Skeletal muscle tissue (tissue), 4 donors: ENCODE measurements around the gene IL15RA. TPM values are rescaled to one million over a fixed set of nuclear protein-coding genes. Genes with fewer than 3 reads are reported as not detected.

Source experiments
- H3K27ac ChIP-seq: one replicate; pipeline ENCODE4 v1.7.0; 2013; ENCODE audit warnings: mild to moderate bottlenecking, low read depth, low read length, inconsistent platforms
- H3K27me3 ChIP-seq, 3 donors: one replicate each; pipeline ENCODE4 v1.7.0; 2013; ENCODE audit warnings: low read length in 3 of 3; ENCODE audit not compliant: control insufficient read depth in 3 of 3, insufficient read depth in 3 of 3
- H3K36me3 ChIP-seq, 3 donors: one replicate each; pipeline ENCODE4 v1.7.0; 2013; ENCODE audit warnings: low read length in 3 of 3; ENCODE audit not compliant: control insufficient read depth in 3 of 3, insufficient read depth in 3 of 3
- H3K4me1 ChIP-seq, 3 donors: one replicate each; pipeline ENCODE4 v1.7.0; 2013; ENCODE audit warnings: low read length in 3 of 3, mild to moderate bottlenecking in 3 of 3; ENCODE audit not compliant: control insufficient read depth in 3 of 3, insufficient read depth in 3 of 3
- H3K4me3 ChIP-seq, 3 donors: one replicate each; pipeline ENCODE4 v1.7.0; 2013; ENCODE audit warnings: low read length in 3 of 3
- H3K9ac ChIP-seq, 3 donors: one replicate each; pipeline ENCODE4 v1.7.0; 2013; ENCODE audit warnings: low read length in 3 of 3, mild to moderate bottlenecking in 3 of 3, moderate library complexity in 2 of 3, low read depth in 1 of 3
- H3K9me3 ChIP-seq, 3 donors: one replicate each; pipeline ENCODE4 v1.7.0; 2013; ENCODE audit warnings: low read length in 3 of 3; ENCODE audit not compliant: control insufficient read depth in 3 of 3
- total RNA-seq: library from RNA; depleted of rRNA; stranded (reverse); fragments of >200 nt; gene quantifications from one replicate; pipeline ENCODE4 v1.2.3, GENCODE V29; 2014
- donor health status: Osteomylitis.

Gene IL15RA
- total RNA-seq, 1 donor from 2014 or later: 1.6 TPM

DNA sequence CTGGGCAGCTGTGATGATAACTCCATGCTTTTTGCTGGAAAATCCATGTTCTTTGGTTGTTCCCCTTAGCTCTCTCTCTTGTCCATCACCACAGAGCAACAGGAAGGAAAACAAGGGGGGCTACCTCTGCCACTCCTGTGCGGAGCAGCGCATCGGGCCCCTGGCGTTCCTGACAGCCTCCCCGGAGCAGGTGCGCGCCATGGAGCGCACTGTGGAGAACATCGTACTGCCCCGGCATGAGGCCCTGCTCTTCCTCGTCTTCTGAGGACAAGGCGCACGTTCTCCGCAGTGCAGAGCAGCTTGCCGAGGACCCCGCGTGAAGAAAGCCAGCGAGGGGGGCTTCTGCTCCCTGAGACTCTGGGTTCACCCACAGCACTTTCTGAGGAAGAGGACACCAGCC lies 40.3 kb downstream of the IL15RA start:
- H3K27me3 ChIP-seq: no peaks in the 10 kb centered on the region
- peaks cover 34 to 45% (median 38%) of the 10 kb centered on the region in 3 donors for H3K36me3 ChIP-seq
- no peak overlapping the region for H3K4me3 ChIP-seq
- H3K9ac ChIP-seq: no peak overlapping the region
- H3K4me1 ChIP-seq: peaks cover 4 to 5% (median 4%) of the 10 kb centered on the region in 3 donors
- H3K27ac ChIP-seq: no peak overlapping the region
- no peaks in the 10 kb centered on the region for H3K9me3 ChIP-seq

DNA sequence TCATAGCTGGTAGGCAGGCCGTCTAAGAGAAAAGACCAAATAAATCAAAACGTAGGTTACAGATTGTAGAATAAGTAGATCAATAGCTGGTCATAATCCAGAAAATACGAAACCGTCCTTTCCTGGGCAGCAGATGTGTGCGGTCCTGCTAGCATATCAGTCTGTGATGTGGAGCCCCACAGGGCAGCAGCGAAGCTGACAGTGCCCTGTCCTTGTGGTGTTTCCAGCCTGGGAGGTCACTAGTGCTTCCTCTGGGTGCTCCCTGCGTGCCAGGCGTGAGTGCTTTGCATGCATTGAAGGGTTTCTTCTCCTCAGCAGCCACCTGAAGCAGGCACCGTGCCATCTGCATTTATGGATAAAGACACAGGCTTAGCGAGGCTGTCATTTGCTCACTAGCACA lies 41.7 kb downstream of the IL15RA start:
- Histone ChIP-seq H3K36me3 (peaks cover 34 to 51% (median 41%) of the 10 kb centered on the region in 3 donors), H3K9ac (no peak overlapping the region), H3K4me3 (no peak overlapping the region), H3K27ac (no peak overlapping the region), H3K4me1 (no peaks in the 10 kb centered on the region), H3K27me3 (no peaks in the 10 kb centered on the region), H3K9me3 (no peaks in the 10 kb centered on the region)

- Histone ChIP-seq H3K27ac (no peak overlapping the region), H3K36me3 (peaks cover 49 to 65% (median 49%) of the 10 kb centered on the region in 3 donors)
Observed at GRCh38 chr10:5933909-5934546, 43.3 kb downstream of the IL15RA start.

GRCh38 chr10:5932345-5932744 lies 45.0 kb downstream of the IL15RA start:
- no peaks in the 10 kb centered on the region for H3K9me3 ChIP-seq
- H3K4me1 ChIP-seq: no peaks in the 10 kb centered on the region
- H3K4me3 ChIP-seq: no peak overlapping the region
- no peaks in the 10 kb centered on the region for H3K27me3 ChIP-seq
- no peak overlapping the region for H3K27ac ChIP-seq
- H3K9ac ChIP-seq: no peak overlapping the region
- H3K36me3 ChIP-seq: peaks cover 48 to 62% (median 49%) of the 10 kb centered on the region in 3 donors

More at GRCh38 chr10:5933909-5934546, 43.3 kb downstream of the IL15RA start:
- Histone ChIP-seq H3K9me3 (no peaks in the 10 kb centered on the region), H3K4me3 (no peak overlapping the region), H3K27me3 (no peaks in the 10 kb centered on the region), H3K9ac (no peak overlapping the region), H3K4me1 (no peaks in the 10 kb centered on the region)

GRCh38 chr10:5930272-5930671 lies 47.1 kb downstream of the IL15RA start:
- H3K9me3 ChIP-seq: no peaks in the 10 kb centered on the region
- H3K9ac ChIP-seq: no peak overlapping the region
- H3K27ac ChIP-seq: no peak overlapping the region
- H3K27me3 ChIP-seq: no peaks in the 10 kb centered on the region
- H3K4me1 ChIP-seq: no peaks in the 10 kb centered on the region
- no peak overlapping the region for H3K4me3 ChIP-seq
- H3K36me3 ChIP-seq: peaks cover 44 to 60% (median 45%) of the 10 kb centered on the region in 3 donors

- Histone ChIP-seq H3K4me1 (no peaks in the 10 kb centered on the region), H3K36me3 (peaks cover 47 to 63% (median 49%) of the 10 kb centered on the region in 3 donors), H3K27ac (no peak overlapping the region), H3K27me3 (no peaks in the 10 kb centered on the region), H3K9me3 (no peaks in the 10 kb centered on the region), H3K4me3 (no peak overlapping the region), H3K9ac (no peak overlapping the region)
Observed at GRCh38 chr10:5929442-5929841, 47.9 kb downstream of the IL15RA start.

GRCh38 chr10:5927306-5927705 lies 50.0 kb downstream of the IL15RA start:
- Histone ChIP-seq H3K9ac (no peak overlapping the region), H3K27ac (no peak overlapping the region), H3K36me3 (peaks cover 56 to 78% (median 67%) of the 10 kb centered on the region in 3 donors)

DNA sequence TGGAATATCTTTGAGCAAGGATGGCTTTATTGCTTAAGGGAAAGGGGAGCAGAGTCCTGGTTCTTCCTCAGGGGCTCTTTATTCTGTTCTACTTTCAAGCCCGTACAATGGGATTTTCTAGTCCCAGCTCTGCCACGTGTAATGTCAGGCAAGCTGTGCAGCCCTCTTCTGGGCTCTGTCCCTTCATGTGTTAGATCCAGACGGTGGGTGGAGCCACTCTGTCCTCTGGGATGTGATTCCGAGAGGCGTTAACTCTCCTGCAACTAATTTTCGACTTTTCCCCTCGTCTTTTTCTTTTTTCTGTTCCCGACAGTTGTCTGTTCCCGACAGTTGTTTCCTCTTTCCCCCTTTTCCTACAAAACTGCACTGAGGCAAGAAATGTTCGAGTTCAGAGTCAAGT lies 52.5 kb downstream of the IL15RA start:
- peaks cover 69 to 88% (median 82%) of the 10 kb centered on the region in 3 donors for H3K36me3 ChIP-seq
- no peak overlapping the region for H3K27ac ChIP-seq
- H3K27me3 ChIP-seq: no peaks in the 10 kb centered on the region
- no peak overlapping the region for H3K4me3 ChIP-seq
- no peaks in the 10 kb centered on the region for H3K9me3 ChIP-seq
- H3K9ac ChIP-seq: no peak overlapping the region
- H3K4me1 ChIP-seq: no peaks in the 10 kb centered on the region

More at GRCh38 chr10:5927306-5927705, 50.0 kb downstream of the IL15RA start:
- Histone ChIP-seq H3K4me1 (no peaks in the 10 kb centered on the region), H3K9me3 (no peaks in the 10 kb centered on the region), H3K4me3 (no peak overlapping the region), H3K27me3 (no peaks in the 10 kb centered on the region)

- no peaks in the 10 kb centered on the region for H3K9me3 ChIP-seq
- no peak overlapping the region for H3K27ac ChIP-seq
- H3K4me1 ChIP-seq: no peaks in the 10 kb centered on the region
- no peaks in the 10 kb centered on the region for H3K27me3 ChIP-seq
- H3K9ac ChIP-seq: no peak overlapping the region
- peaks cover 68 to 90% (median 82%) of the 10 kb centered on the region in 3 donors for H3K36me3 ChIP-seq
- no peak overlapping the region for H3K4me3 ChIP-seq
Observed at GRCh38 chr10:5921746-5922145, 55.6 kb downstream of the IL15RA start.

DNA sequence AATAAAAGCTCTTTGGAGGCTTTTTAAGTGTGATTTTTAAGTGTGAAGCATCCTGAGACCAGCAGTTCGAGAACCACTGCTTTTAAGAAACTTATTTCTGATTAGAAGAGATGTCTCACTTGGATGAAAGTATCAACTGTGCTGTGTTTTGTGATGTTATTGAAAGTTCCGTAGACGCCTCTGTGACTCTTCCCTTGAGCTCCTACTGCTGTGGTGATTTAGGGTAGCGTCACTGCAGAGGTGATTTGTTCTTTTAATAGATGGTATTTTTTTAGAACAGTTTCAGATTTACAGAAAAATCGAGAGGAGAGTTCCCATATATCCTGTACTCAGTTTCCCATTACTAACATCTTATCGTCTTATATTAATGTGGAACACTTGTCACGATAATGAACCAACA lies 57.8 kb downstream of the IL15RA start:
- Histone ChIP-seq H3K36me3 (peaks cover 71 to 95% (median 89%) of the 10 kb centered on the region in 3 donors), H3K9me3 (no peaks in the 10 kb centered on the region), H3K27ac (no peak overlapping the region), H3K4me3 (no peak overlapping the region), H3K27me3 (no peaks in the 10 kb centered on the region), H3K4me1 (no peaks in the 10 kb centered on the region), H3K9ac (no peak overlapping the region)
